MCF 10A (cell line): ENCODE data around the gene SMIM38. TPM values are rescaled to one million over a fixed set of nuclear protein-coding genes. Genes with fewer than 3 reads are reported as not detected.

ENCODE experiments used
- BruUV-seq: library from RNA; stranded (reverse); fragments of 400-500 nt; replicated peaks from 2 replicates; lab custom pipeline; 2021; lab: Mats Ljungman, UMichigan
- CTCF ChIA-PET: fragments of 300-600 bp; sonication (Branson Sonifier 250); formaldehyde crosslinking; extraction: SDS; loops from one replicate; lab custom pipeline; 2021; ENCODE audit warnings: antibody characterized with exemption, inconsistent platforms; lab: Yijun Ruan, JAX
- POLR2A ChIA-PET: fragments of 300-600, 350-650 bp; sonication (Branson Sonifier 250); formaldehyde crosslinking; extraction: SDS; loops from one replicate; lab custom pipeline; 2020; ENCODE audit warnings: antibody characterized with exemption, inconsistent platforms; lab: Yijun Ruan, JAX
- DNase-seq: peaks from one replicate; pipeline ENCODE4 v3.0.0-alpha.2; 2018; ENCODE audit not compliant: unreplicated experiment
- H3K27ac Mint-ChIP-seq: one replicate; pipeline ENCODE4 v1.8.0; 2022; ENCODE audit warnings: mild to moderate bottlenecking, low read depth, mixed read lengths; ENCODE audit not compliant: unreplicated experiment
- H3K27me3 Mint-ChIP-seq: one replicate; pipeline ENCODE4 v1.8.0; 2022; ENCODE audit warnings: mixed read lengths; ENCODE audit not compliant: insufficient read depth, unreplicated experiment
- H3K36me3 Mint-ChIP-seq: one replicate; pipeline ENCODE4 v1.8.0; 2022; ENCODE audit warnings: mild to moderate bottlenecking, moderate library complexity, mixed read lengths; ENCODE audit not compliant: insufficient read depth, unreplicated experiment
- H3K4me1 Mint-ChIP-seq: one replicate; pipeline ENCODE4 v1.8.0; 2022; ENCODE audit warnings: mixed read lengths; ENCODE audit not compliant: insufficient read depth, unreplicated experiment
- H3K4me3 Mint-ChIP-seq: one replicate; pipeline ENCODE4 v1.8.0; 2022; ENCODE audit warnings: mild to moderate bottlenecking, moderate library complexity, mixed read lengths; ENCODE audit not compliant: unreplicated experiment
- H3K9me3 Mint-ChIP-seq: one replicate; pipeline ENCODE4 v1.8.0; 2022; ENCODE audit warnings: mixed read lengths; ENCODE audit not compliant: unreplicated experiment
- intact Hi-C: fragments of 100-400 bp; cut with micrococcal nuclease; formaldehyde crosslinking; loops from 2 replicates; pipeline ENCODE4 v1.14.1; 2022
- total RNA-seq: library from RNA; stranded (reverse); gene quantifications from 2 replicates; pipeline ENCODE4 v1.2.3, GENCODE V29; 2022
- TF ChIP-seq, protein P1 (sequence below): fragments of 200-600 bp; IDR thresholded peaks from one replicate; pipeline ENCODE4 v1.8.0; 2022; ENCODE audit warnings: antibody characterized with exemption, mild to moderate bottlenecking; ENCODE audit not compliant: unreplicated experiment

SMIM38 gene
- total RNA-seq, 1 experiment from 2014 or later, result not detected

DNA sequence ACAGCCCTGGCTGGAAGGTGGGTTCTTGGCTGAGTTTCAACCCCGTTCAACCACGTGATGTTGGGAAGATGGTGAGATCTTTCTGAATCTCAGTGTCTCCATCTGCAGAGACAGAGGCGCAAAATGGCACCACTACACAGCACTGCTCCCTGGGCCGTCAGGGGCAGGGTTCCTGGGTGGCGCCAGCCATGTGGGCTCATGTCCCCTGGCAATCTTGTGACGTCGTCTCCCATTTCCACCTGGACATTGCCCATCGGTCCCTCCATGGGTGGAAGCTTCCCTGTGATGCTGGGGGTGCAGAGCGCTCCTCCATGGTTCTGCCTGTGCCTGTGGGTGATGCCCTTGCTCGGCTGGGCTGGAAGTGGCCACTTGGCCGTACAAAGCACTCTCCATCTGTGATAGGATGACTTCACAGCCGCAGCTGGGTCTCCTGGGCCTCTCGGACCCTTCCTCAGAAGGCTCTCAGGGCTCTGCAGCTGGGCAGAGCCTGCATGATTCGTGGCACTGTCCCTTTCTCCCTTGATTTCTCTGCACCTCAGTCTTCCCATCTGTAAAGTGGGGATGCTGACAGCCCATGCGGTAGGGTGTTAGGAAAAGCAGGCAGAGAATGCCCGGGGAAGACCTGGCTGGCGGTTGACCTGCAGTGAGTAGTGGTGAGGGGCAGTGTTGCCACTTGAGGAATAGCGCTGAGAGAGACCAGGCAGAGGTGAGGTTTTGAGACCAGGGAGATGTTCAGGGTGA, 35.2 kb downstream of the SMIM38 start:
- TF ChIP-seq, protein P1, sequence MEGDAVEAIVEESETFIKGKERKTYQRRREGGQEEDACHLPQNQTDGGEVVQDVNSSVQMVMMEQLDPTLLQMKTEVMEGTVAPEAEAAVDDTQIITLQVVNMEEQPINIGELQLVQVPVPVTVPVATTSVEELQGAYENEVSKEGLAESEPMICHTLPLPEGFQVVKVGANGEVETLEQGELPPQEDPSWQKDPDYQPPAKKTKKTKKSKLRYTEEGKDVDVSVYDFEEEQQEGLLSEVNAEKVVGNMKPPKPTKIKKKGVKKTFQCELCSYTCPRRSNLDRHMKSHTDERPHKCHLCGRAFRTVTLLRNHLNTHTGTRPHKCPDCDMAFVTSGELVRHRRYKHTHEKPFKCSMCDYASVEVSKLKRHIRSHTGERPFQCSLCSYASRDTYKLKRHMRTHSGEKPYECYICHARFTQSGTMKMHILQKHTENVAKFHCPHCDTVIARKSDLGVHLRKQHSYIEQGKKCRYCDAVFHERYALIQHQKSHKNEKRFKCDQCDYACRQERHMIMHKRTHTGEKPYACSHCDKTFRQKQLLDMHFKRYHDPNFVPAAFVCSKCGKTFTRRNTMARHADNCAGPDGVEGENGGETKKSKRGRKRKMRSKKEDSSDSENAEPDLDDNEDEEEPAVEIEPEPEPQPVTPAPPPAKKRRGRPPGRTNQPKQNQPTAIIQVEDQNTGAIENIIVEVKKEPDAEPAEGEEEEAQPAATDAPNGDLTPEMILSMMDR, result no peak
- no peak overlapping the region for H3K27ac Mint-ChIP-seq
- H3K4me3 Mint-ChIP-seq, result no peak overlapping the region
- no TSS peak for BruUV-seq
- H3K36me3 Mint-ChIP-seq, result peaks cover 6% of the 10 kb centered on the region
- peaks cover 31% of the 10 kb centered on the region for H3K9me3 Mint-ChIP-seq
- intact Hi-C loops, result no loop called here
- H3K4me1 Mint-ChIP-seq, result no peaks in the 10 kb centered on the region
- no peaks in the 10 kb centered on the region for H3K27me3 Mint-ChIP-seq
- CTCF ChIA-PET, result no interaction called here
- no peak for DNase-seq
- POLR2A ChIA-PET, result no interaction called here

DNA sequence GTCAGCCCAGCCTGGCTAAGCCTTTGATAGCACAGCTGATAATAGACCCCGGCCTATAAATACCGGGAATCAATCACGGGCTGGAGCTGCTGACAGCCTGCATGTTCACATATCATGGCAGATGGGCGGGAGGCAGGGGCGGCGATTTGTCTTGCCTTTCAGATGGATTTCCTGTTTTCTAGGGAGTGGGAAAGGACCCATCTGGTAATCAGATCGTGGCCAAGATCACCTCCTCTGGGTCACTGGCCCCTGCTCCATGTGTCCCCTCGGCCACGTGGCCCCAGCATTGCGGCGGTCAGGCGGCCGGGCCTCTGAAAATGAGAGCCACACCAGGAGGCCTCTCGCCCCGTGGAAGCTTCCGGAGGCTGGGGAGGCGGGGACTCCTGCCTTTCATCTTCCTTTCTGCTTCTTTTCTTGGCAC, 36.6 kb downstream of the SMIM38 start:
- BruUV-seq, result no TSS peak
- Mint-ChIP-seq H3K4me3 (no peak overlapping the region), H3K27me3 (no peaks in the 10 kb centered on the region)

DNA sequence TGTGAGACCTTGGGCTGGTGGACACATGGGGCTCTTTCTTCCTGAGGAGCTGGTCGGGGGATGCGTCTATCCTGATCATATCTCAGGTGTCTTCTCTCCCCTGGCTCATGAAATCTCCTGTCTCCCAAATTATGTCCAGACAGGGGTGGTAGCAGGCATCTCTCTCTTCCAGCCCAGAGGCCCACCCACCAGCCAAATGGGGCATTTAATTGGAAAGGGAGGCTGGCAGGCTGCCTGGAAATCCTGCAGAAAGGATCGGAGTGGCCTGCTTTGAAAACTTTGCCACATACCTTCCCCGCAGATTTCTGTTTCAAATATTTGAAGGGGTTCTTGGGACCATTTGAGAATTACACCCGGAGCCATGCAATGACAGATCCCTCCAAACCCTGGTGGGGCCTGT, 37.4 kb downstream of the SMIM38 start:
- H3K27me3 Mint-ChIP-seq, result peaks cover under 1% of the 10 kb centered on the region
- BruUV-seq, result no TSS peak
- H3K9me3 Mint-ChIP-seq, result peaks cover 28% of the 10 kb centered on the region
- ChIA-PET CTCF (no interaction called here), POLR2A (no interaction called here)
- H3K27ac Mint-ChIP-seq, result no peak overlapping the region
- H3K36me3 Mint-ChIP-seq, result peaks cover 6% of the 10 kb centered on the region
- no peak overlapping the region for H3K4me3 Mint-ChIP-seq
- intact Hi-C loops, result no loop called here
- H3K4me1 Mint-ChIP-seq, result no peaks in the 10 kb centered on the region
- no peak for DNase-seq
- TF ChIP-seq, protein P1, result no peak

More for the DNA sequence above, 36.6 kb downstream of the SMIM38 start:
- DNase-seq, result no peak
- POLR2A ChIA-PET, result no interaction called here
- peaks cover 31% of the 10 kb centered on the region for H3K9me3 Mint-ChIP-seq
- H3K27ac Mint-ChIP-seq, result no peak overlapping the region
- CTCF ChIA-PET, result interaction anchor here (0.7 kb wide), 1 partner anchor 9 kb away, joined by 3 read pairs; no protein-coding TSS in a partner anchor
- no peaks in the 10 kb centered on the region for H3K4me1 Mint-ChIP-seq
- TF ChIP-seq, protein P1, result no peak
- peaks cover 6% of the 10 kb centered on the region for H3K36me3 Mint-ChIP-seq
- intact Hi-C loops, result no loop called here

DNA sequence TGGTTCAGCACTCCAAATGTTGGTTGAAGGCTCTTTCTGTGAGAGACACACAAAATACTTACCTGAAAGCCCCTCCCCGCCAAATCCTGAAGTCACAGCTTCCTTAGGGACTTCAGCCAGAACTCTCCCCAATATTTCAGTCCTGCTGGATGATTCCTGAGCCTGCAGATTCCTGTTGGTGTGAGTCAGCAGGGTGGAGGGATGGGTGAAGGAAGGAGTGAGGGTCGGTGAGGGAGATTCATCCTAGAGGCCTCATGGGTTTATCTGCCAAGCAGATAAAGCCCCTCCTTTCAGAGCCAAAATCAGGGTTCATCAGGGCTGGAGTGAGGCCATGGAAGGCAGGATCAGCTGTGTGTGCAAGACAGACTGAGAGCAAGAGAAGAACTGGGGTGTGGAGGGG, 37.9 kb downstream of the SMIM38 start:
- no TSS peak for BruUV-seq
- H3K4me1 Mint-ChIP-seq, result no peaks in the 10 kb centered on the region
- no peak overlapping the region for H3K4me3 Mint-ChIP-seq
- ChIA-PET CTCF (no interaction called here), POLR2A (no interaction called here)
- DNase-seq, result no peak
- TF ChIP-seq, protein P1, result no peak
- no peak overlapping the region for H3K27ac Mint-ChIP-seq
- peaks cover 26% of the 10 kb centered on the region for H3K9me3 Mint-ChIP-seq
- peaks cover 6% of the 10 kb centered on the region for H3K36me3 Mint-ChIP-seq
- peaks cover 5% of the 10 kb centered on the region for H3K27me3 Mint-ChIP-seq
- intact Hi-C loops, result no loop called here
